ENCODE measurements around the gene CRABP2. TPM values are rescaled to one million over a fixed set of nuclear protein-coding genes. Genes with fewer than 3 reads are reported as not detected.

Gene CRABP2
- total RNA-seq, 1 donor from 2014 or later, result 1.7 TPM

DNA sequence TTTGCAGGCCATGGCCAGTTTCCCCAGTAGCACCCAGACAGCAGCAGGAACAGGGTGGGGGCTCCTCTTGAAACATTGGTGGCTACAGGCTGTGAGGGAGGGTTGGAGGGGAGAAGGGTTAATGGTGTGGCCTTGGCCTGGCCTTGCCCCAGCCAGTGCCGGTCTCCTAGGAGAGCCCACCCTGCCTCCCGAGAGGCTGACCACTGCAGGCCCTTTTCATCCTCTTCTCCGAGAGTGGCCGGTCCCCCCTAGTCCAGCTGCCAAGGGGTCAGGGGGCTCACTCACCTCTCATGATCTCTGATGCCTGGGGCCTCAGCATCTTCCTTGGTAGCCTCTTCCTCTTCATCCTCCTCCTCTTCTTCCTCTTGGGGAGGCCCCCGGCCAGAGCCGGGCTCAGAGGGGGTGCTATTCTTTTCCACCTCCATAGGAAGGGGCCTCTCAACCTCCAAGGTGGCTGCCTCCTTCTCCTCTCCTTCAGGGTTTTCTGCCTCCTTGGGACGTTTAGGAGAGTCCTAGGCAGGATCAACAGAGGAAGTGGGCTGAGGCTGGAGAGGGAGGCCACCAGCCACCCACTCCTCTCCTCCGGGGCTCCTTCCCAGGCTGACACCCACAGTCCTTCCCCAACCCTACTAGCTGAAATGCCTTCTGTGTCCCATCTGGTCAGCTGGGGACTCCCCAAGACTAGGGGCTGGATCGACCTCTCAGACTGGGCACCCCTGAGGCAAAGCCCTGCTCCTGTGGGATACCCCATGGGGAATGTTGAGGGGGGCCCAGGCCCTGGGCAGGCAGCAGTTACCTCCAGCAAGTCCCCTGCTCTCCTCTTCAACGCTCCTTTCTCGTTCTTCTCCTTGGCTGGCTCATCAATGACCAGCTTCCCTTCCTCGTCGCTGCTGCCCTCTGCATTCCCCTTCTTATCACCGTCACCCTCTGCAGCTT is 38.3 kb upstream of the CRABP2 start:
- intact Hi-C loops (cut with micrococcal nuclease), result loop anchor here (5.0 to 10.0 kb wide), 3 partner anchors 551 to 886 kb away; partner anchors contain the start of genes GON4L, KHDC4, SLC25A44 and SYT11

DNA sequence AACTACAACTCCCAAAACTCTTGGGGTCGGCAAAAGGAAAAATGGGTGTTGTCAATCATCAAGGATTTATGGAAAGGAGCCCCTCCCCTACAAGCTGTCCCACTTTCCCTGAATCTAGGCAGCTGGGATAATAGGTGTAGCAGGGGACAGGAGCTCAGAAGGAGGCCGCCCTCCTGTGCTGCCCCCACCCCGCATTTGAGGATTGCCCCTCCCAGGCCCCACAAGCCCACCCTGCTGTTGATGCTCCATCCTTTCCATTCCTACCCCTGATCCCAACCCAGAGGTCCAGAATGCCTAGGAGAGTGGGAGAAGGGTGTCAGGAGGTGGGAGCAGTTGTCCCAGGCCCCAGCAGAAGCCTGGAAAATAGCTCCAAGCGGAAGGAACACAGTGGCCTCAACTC is 37.4 kb upstream of the CRABP2 start:
- intact Hi-C loops (cut with micrococcal nuclease), result loop anchor here (5.0 to 10.0 kb wide), 3 partner anchors 550 to 886 kb away; partner anchors contain the start of genes GON4L, KHDC4, SLC25A44 and SYT11

DNA sequence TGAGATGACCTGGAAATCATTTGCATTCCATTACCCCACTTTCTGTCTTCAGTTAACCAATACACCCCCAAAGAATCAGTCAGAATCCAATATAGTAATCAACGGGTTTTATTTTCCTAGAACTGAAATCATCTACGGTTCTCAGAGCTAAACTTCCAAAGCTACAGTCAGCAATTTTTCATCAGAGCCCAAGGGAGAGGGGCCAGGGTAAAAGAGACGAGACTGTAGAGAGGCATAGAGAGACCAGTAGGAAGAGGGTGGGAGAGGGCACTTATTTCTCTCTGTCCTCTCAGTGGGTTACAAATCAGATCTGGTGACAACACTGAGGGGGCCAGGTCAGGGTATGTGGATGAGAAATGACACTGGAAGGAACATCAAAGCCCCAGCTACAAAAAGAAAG is 36.6 kb upstream of the CRABP2 start:
- intact Hi-C loops (cut with micrococcal nuclease), result loop anchor here (5.0 to 10.0 kb wide), 3 partner anchors 550 to 885 kb away; partner anchors contain the start of genes GON4L, KHDC4, SLC25A44 and SYT11

DNA sequence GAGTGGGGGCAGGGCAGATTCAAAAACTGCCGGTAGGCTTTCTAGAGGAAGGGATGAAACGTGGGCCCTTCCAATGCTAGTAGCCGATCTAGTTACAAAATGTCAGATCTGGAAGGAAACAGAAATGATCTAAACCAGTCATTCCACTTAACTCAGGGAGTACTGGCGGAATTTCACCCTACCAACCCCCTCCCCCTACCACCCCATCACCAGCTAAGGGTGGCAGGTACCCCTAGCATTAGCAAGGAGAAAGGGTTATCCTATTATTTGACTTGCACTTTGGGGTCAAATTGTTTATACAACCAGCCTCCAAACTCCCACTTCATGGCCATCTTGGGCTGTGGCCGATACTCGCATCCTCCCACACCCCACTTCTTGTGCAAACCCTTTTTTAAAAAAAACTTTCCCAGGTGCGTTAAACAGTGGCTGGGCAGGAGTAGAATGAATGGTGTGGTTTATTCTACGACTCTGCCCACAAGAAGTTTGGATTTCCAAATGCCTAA is 36.1 kb upstream of the CRABP2 start:
- intact Hi-C loops (cut with micrococcal nuclease), result loop anchor here (1.0 to 10.0 kb wide), 10 partner anchors 10 to 884 kb away; partner anchors contain the start of genes CCT3, GON4L, HDGF and ISG20L2

DNA sequence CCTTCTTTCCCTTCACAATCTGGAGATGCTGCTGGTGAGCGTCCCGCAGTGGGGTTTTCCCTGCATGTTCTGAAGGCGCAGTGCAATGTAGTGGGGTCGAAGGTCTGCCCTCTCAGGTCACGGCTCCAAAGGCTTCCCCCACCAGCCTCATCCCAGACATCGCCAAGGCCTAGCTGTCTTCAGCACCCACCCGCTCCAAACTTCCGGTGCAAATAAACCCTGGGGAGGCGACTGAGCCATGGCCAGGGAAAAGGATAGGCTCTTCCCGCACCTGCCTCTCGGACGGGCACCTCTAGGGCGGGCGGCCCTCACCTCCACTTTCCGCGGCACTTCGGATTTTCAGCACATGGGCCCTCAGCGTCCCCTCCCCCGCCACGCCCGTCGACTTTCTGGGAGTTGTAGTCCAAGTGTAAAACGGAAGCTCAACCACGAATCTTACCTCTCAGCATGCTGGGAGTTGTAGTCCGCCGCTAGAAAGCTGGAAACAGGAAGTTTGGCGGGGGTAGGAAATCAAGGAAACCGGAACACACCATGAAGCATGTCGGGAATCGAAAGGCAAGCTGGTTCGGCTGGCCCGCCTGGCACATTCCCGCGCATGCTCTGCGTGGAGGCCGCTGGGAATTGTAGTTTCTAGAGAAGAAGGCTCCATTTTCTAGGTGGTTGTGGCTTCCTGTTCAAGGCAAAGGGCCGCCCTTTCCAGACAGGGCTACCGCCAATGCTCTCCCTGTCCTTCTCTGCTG is 35.5 kb upstream of the CRABP2 start, which contains the start of gene MRPL24:
Gene MRPL24, minus strand, starts transcription at position 348 of the 740 bp plus-strand sequence. CDS start 2,384 bp downstream, outside the sequence.
- intact Hi-C loops (cut with micrococcal nuclease), result loop anchor here (1.0 to 10.0 kb wide), 10 partner anchors 10 to 884 kb away; partner anchors contain the start of genes CCT3, GON4L, HDGF and ISG20L2

DNA sequence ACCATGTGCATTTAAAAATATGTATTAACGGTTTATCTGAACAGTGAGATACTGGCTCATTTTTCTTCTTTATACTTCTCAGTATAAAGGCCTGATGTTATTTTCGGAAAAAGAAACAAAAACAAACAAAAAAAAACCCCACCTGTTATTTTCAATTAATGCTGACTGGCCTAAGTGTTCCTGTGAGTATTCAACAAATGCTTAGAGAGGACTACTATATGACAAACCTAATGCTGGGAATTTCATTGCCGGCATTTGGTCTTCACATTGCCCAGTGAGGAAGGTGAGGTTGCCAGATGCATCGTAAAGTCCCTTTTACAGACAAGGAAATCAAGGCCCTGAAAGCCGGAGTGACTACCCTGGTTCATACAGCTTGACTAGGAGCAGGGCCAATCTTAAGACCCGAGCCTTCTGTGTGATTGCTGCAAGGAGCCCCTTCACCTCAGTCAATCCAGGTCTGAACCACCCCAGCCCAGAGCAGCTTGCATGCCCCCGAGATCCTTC is 34.9 kb upstream of the CRABP2 start:
- intact Hi-C loops (cut with micrococcal nuclease), result loop anchor here (2.0 to 10.0 kb wide), 4 partner anchors 235 to 883 kb away; partner anchors contain the start of genes GON4L, KHDC4, SLC25A44 and SYT11

DNA sequence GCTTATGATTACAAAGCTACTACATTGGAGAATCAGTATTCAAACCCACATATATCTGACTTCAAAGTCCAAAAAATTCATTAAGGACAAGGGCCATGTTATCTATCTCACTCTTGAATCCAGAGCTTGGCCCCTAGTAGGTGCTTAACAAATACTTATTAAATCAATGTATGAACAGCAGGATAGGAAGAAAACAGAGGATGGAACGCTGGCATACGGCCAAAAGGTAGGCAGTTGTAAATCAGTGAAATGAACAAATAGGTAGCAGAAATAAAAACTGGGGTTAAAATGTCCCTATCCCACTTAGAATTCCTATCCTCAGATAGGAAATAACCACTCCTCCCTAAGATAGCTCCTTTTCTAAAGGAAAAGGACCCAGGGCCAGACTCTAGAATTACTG is 33.5 kb upstream of the CRABP2 start:
- intact Hi-C loops (cut with micrococcal nuclease), result no loop called here

DNA sequence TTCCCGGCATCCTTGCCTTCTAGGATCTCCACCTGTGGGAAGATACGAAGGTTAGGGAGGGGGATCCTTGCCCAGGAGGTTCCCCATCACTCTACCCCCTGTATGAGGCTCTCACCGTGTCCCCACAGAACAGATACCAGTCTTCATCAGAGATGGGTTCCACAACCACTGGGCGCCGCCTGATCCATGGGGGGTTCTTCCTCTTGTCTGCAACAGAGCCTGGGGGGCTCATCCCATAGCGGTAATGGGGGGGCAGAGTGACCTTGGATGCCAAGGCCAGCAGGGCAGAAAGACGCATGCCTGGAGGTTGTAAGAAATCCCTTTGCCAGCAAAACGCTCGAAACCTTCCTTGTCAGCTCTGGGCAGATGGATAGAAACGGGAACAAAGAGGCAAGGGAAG is 33.0 kb upstream of the CRABP2 start:
- intact Hi-C loops (cut with micrococcal nuclease), result no loop called here

DNA sequence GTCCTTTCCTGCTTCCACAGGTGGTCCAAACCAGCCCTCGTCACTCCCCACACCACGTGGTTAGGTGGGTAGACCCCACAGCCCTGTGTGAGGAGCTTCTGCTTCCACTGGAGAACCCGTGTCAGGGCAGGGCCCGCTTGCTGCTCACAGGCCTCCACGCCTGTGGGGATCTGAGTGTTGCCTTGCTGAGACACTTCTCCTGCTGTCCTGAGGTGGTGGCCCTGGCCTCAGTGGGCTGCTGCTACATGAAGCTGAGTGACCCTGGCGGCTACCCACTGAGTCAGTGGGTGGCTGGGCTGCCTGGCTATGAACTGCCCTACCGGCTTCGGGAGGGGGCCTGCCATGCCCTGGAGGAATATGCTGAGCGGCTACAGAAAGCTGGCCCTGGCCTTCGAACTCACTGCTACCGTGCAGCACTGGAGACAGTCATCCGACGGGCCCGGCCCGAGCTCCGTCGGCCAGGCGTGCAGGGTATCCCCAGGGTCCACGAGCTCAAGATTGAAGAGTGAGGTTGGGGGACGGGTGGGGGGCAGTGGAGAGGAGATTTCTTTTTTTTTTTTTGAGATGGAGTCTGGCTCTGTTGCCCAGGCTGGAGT is 28.7 kb upstream of the CRABP2 start:
- intact Hi-C loops (cut with micrococcal nuclease), result no loop called here

DNA sequence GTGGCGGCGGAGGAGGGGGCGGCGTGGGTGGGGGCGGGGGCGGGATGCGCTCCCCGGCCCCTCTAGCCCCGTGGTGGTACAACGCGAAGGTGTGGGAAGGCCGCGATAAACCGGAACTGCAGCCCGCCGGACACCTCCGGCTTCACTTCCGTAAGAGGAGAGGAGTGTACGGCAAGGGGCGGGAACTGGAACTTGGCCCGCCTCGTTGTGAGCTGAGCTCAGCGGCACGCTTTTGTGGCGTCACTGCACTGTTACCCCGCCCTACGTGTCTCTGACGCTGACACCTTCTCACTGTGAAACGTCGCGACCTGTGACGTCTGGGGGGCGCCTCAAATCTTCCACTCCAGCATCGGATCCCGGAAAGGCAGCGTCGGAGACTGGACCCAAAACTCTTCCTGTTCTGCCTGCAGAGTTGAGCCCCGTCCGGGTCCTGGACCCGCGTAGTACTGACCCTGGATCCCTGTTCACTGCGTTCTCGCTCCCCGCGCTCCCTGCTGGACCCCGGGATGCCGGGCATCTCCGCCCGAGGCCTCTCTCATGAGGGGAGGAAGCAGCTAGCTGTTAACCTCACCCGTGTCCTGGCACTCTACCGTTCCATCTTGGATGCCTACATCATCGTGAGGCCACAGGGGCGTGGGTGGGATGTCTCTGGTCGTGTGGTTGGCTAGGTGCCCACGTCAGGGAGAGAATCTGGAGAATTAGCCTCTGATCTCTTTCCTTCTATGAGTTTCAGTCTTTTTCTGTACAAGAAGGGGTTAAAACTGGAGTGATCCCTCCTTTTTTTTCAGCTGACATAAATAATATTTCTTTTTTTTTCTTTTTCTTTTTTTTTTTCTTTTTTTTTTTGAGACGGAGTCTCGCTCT is 23.4 kb upstream of the CRABP2 start, which contains the start of gene ISG20L2:
Gene ISG20L2, minus strand, starts transcription at position 168 of the 864 bp plus-strand sequence. CDS start 1,114 bp downstream, outside the sequence.
- intact Hi-C loops (cut with micrococcal nuclease), result loop anchor here (1.0 kb wide), 7 partner anchors 12 to 272 kb away; partner anchors contain the start of genes GPATCH4, HDGF, MRPL24 and PRCC

DNA sequence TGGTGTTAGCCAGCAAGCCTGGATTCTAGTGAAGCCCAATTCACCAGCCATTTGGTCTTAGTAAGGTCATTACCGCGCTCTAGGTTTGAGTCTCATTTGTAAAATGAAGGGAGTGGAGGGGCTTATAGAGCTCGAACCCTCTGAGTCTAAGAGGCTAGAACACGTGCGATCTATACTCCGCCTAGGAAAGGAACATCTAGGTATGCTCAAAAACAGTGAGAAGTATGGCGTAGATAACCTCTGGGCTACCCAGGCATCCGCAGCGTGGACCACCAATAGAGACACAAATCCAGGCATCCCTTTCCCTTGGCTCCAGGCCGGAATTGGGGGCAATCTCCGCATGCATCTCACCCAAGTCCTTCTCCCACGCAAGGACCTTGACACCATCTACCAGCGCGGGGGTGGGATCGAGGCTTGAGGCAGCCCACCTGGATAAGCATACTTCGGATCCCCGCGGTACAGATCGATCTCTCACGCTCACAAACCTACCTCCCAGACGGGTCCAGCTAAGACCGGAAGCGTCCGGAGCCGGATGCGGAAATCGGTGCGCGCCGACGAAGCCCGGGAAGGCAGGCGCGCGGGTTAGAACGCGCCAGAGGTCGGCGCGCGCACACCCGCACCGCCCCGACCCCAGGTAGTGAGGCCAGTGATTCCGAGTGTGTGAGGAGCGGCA is 22.7 kb upstream of the CRABP2 start, which contains the start of gene METTL25B:
Gene METTL25B, plus strand, starts transcription at position 544 of the 673 bp plus-strand sequence. CDS start 636 bp downstream, outside the sequence.
- intact Hi-C loops (cut with micrococcal nuclease), result loop anchor here (1.0 to 2.0 kb wide), 8 partner anchors 13 to 445 kb away; partner anchors contain the start of genes GPATCH4, HDGF, MRPL24 and PRCC

DNA sequence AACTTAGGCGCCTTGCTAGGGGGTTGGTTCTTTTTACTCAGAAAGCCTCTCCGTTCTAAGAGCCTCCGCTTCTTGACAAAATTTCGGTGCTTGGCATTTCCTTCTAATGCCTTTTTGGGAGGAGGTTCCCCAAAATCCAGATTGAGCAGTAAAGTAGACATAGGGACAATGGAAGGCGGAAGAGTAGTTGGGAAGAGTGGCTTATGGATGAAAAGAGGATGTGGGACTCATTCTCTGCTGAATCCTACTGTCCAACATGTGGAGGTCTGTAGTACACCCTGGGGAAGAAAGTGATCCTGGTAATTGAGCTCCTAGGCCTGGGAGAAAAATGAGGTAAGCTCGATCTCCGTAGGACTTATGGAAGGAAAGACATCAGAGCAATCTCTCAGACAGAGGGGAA is 22.1 kb upstream of the CRABP2 start:
- intact Hi-C loops (cut with micrococcal nuclease), result loop anchor here (2.0 kb wide), 1 partner anchor 445 kb away; the partner anchor contains the start of gene SMG5

DNA sequence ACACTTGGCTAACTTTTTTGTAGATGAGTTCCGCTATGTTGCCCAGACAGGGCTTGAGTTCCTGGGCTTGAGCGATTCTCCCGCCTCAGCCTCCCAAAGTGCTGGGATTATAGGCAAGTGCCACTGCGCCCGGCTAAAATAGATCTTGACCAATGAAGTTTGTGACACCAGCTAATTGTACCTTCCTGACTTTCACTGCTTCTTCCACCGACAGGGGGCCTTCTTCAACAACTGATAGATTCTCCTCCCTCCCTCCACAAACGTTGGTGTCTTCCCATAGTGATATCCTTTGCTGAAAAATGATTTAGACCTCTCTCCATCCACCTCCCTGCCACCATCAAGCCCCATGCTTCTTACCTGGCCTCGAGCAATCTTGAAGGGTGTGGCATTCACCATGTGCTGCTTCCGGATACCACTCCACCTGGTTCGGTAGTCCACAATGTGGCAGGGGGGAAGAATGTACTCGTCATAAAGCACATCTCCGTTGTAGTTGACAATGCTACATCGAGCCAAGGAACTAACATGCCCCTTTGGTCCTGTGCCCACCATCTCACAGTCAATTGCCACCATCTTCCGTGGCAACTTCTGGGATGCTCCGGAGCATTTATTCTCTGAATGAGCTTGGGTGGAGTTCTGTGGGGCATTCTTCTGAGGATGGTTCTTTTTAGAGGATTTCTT is 21.3 kb upstream of the CRABP2 start:
- intact Hi-C loops (cut with micrococcal nuclease), result loop anchor here (1.0 to 2.0 kb wide), 7 partner anchors 20 to 444 kb away; partner anchors contain the start of genes NTRK1 and SMG5

DNA sequence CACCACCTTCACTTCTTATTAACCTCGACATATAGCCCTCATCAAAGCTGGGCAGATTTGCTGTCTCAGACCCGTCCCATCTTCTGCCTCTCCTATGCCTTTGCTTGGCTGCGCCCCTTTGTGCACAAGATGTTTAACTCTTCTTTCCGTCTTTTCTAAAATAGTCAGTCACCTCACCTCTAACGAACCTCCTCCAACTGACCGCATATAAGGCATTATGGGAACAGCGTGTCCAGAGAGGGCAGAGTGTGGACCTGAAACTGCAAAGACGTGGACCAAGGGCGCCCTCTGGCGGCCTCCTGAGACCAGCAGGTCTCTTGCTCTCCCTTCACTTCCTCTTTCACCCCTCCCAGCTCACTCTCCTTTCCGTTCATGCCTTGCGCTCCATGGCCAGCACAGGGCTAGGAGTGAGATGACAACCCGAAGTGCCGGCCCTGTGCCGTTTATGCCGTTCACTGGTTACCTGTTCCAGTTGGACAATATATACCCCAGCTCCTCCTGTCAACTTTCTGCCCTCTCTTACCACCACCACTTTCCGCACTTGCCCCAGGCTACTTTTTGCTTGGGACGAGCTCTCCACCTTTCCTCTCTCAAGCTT is 20.4 kb upstream of the CRABP2 start:
- intact Hi-C loops (cut with micrococcal nuclease), result loop anchor here (1.0 to 2.0 kb wide), 9 partner anchors 19 to 443 kb away; partner anchors contain the start of genes NTRK1 and SMG5

DNA sequence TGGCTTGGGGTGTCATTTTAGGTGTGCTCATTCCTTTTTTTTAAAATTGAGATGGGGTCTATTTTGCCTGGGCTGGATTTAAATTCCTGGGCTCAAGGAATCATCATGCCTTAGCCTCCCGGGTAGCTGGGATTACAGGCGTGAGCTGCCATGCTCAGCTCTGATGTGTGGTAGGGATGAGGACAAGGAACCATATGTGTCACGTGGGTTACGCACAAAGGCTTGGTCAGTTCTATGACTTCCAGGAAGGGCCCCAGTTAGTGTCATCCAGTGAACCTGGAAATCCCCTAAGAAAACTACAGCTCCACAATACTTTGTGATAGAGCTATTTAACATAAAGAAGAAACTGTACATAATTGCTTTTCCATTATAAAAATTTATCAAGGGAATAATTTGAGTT is 16.2 kb upstream of the CRABP2 start:
- intact Hi-C loops (cut with micrococcal nuclease), result no loop called here

DNA sequence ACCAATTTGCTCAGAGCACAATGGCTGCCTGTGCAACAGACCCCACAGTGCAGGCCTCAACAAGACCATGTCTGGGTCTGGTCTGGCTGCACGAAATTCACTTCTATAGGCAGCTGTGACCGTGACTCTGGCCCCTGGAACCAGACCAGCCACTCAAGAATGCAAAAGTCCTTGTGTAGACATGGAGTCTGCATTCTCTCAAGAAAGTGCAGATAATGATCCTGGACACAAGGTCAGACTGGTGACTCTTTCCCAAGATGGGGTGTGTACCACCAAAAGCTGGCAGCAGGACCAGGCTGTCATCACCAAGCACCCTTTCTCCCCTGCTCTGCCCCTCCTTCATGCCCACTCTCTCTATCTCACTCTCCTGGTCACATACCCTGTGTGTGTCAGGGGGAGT is 15.7 kb upstream of the CRABP2 start:
- intact Hi-C loops (cut with micrococcal nuclease), result no loop called here

DNA sequence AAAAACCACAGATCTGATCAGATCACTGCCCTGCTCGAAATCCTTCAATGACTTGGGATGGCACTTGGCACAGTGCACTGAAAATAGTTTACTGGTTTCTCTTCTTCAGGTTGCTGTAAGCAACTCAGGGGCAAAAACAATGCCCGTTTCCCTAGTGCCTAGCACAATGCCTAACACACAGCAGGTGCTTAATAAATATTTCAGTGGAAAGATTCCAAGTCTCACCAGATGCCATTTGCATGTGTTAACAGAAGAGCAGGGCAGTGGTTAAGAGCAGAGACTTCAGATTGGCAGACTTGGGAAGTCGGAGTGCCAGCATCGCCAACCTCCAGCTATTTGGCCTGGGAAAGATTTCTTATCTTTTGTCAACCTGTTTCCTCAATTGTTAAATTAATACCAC is 12.0 kb upstream of the CRABP2 start:
- intact Hi-C loops (cut with micrococcal nuclease), result no loop called here

Measured in T-helper 1 cell treated with Interleukin-12 subunit alpha and Interleukin-12 subunit beta and Interleukin-4 antibody, amounts not matched to agents 30 ng/mL and 1 ng/mL, for 36 hours (primary cell).